ENCODE measurements around the gene TRERF1. TPM values are rescaled to one million over a fixed set of nuclear protein-coding genes. Genes with fewer than 3 reads are reported as not detected.
A peak's percentile ranks its signal among the peaks of the same experiment; 100 is the strongest.

The TRERF1 gene
- total and polyA plus RNA-seq, 2 of the 4 experiments (the other 2 are of a cell fraction) = 6.3 to 9.9 TPM

- no peak for TF ChIP-seq USF2 (IDR thresholded peaks at IDR 0.05; ENCODE audit: low read depth, low read length)
These were observed 45.1 kb downstream of the TRERF1 start (continued) for GRCh38 chr6:42406306-42407280.

GRCh38 chr6:42405021-42405420 is 46.7 kb downstream of the TRERF1 start:
- no peak overlapping the region for H3K18ac ChIP-seq (ENCODE audit: low read depth, low read length)
- BruUV-seq (replicated peaks) = no TSS peak
- H2AK5ac ChIP-seq (ENCODE audit: low read depth, low read length) = peak overlapping the region; percentile 53
- peaks cover 50% of the 10 kb centered on the region for H3K9me1 ChIP-seq (ENCODE audit: insufficient read depth, low read length)
- peak overlapping the region; percentile 15; the same call in 1 of the 2 replicates for H3K27ac ChIP-seq (ENCODE audit: insufficient read depth, low read length)
- H2AFZ ChIP-seq (replicated peaks; ENCODE audit: low read length, poor library complexity) = no peak overlapping the region
- ATAC-seq (ENCODE audit: low read depth) (peak; percentile 63), DNase-seq (peak; percentile 86)
- dilution Hi-C loops (cut with HindIII; ENCODE audit: low sequenced_read_pairs, unreplicated experiment) = no loop called here
- H3K4me1 ChIP-seq (ENCODE audit: control insufficient read depth, insufficient read depth, low read length) = peaks cover 24% of the 10 kb centered on the region
- H4K91ac ChIP-seq (ENCODE audit: insufficient read depth, low read depth, low read length) = peak overlapping the region; percentile 57
- peak overlapping the region; percentile 3 for H3K23ac ChIP-seq (ENCODE audit: low read depth, low read length)
- peaks cover 54% of the 10 kb centered on the region for H4K20me1 ChIP-seq (ENCODE audit: insufficient read depth, low read length)
- H2BK15ac ChIP-seq (ENCODE audit: low read depth, low read length) = peak overlapping the region; percentile 6; the same call in 1 of the 3 replicates
- H3K79me1 ChIP-seq (ENCODE audit: low read depth in 1 of 2, low read length in 2 of 2) = peaks cover 64 to 84% of the 10 kb centered on the region in 2 experiments
- H2BK5ac ChIP-seq (ENCODE audit: low read depth, low read length, poor library complexity, severe bottlenecking) = peak overlapping the region; percentile 32
- H3K36me3 ChIP-seq (ENCODE audit: control insufficient read depth, insufficient read depth, low read length) = no peaks in the 10 kb centered on the region
- in situ Hi-C loops (cut with MboI; ENCODE audit: low sequenced_read_pairs) = no loop called here
- no peak overlapping the region for H3K4me3 ChIP-seq (ENCODE audit: insufficient read depth, low read depth, low read length)
- TF ChIP-seq RCOR1 (IDR thresholded peaks at IDR 0.05; ENCODE audit: insufficient replicate concordance, low read length) (peak; percentile 21), MAZ (IDR thresholded peaks at IDR 0.05; ENCODE audit: borderline replicate concordance, low read depth, low read length) (no peak)
- no peaks in the 10 kb centered on the region for H3K9me3 ChIP-seq (ENCODE audit: control insufficient read depth, insufficient read depth, low read length)
- peak overlapping the region; percentile 59 for H2BK120ac ChIP-seq (ENCODE audit: low read depth, low read length)
- peak overlapping the region; percentile 24; the same call in 1 of the 2 replicates for H3K56ac ChIP-seq (ENCODE audit: extremely low read depth, insufficient read depth, low read length)
- no peak overlapping the region for H2AK9ac ChIP-seq (replicated peaks; ENCODE audit: low read depth, low read length, poor library complexity)
- no peak overlapping the region for H4K5ac ChIP-seq (ENCODE audit: low read depth, low read length)
- POLR2A ChIA-PET (ENCODE audit: unreplicated experiment) = no interaction called here
- peak overlapping the region; percentile 66 for H3K14ac ChIP-seq (replicated peaks; ENCODE audit: low read depth, low read length)
- H3K27me3 ChIP-seq (ENCODE audit: control insufficient read depth, insufficient read depth, low read length) = no peaks in the 10 kb centered on the region
- H4K8ac ChIP-seq (ENCODE audit: low read depth in 2 of 2, low read length in 2 of 2) = peak overlapping the region in 1 of 2 experiments; percentile 76; a peak in 1 of 4 replicates
- WGBS, 2 experiments (ENCODE audit: extremely low coverage in 2 of 2, insufficient read length in 1 of 2) = no CpG with 5 or more reads among the region's 2 CpGs
- H2BK20ac ChIP-seq (ENCODE audit: low read depth, low read length) = peak overlapping the region; percentile 36; the same call in 1 of the 2 replicates
- CTCF ChIA-PET = no interaction called here
- H3K4me2 ChIP-seq (ENCODE audit: low read depth, low read length) = no peak overlapping the region
- no peak overlapping the region; the same call in 1 of the 2 replicates for H3K9ac ChIP-seq (ENCODE audit: low read depth, low read length)
- H3K4ac ChIP-seq (ENCODE audit: low read depth, low read length) = peak overlapping the region; percentile 70; the same call in 1 of the 2 replicates
- intact Hi-C loops (cut with micrococcal nuclease) = no loop called here

All from IMR-90 (cell line).